OCI-LY1 (cell line): Measurements from ENCODE around the gene CASZ1.

Experiments used
- H2AFZ ChIP-seq: fragments of 200-600 bp; sonication (generic), shearing (Covaris generic); 2 replicates; pipeline ENCODE4 v1.6.0; 2014; ENCODE audit warnings: antibody characterized with exemption, mild to moderate bottlenecking, low read length
- H3F3A ChIP-seq: fragments of 200-600 bp; sonication (generic), shearing (Covaris generic); 2 replicates; pipeline ENCODE4 v1.6.0; 2014; ENCODE audit warnings: mild to moderate bottlenecking, antibody characterized with exemption, low read length, moderate library complexity; ENCODE audit not compliant: insufficient read depth
- H3K27ac ChIP-seq: fragments of 200-600 bp; sonication (generic); 2 replicates; pipeline ENCODE4 v1.5.1; 2014; ENCODE audit warnings: low read length, mixed run types, mild to moderate bottlenecking, low read depth; ENCODE audit not compliant: poor library complexity, severe bottlenecking
- H3K27me3 ChIP-seq: fragments of 200-600 bp; sonication (generic); 2 replicates; pipeline ENCODE4 v1.6.0; 2014; ENCODE audit warnings: antibody characterized with exemption, mild to moderate bottlenecking, low read length, moderate library complexity; ENCODE audit not compliant: insufficient read depth
- H3K36me3 ChIP-seq: fragments of 200-600 bp; sonication (generic); 2 replicates; pipeline ENCODE4 v1.6.1; 2014; ENCODE audit warnings: mild to moderate bottlenecking, antibody characterized with exemption, low read length, moderate library complexity, mixed read lengths; ENCODE audit not compliant: insufficient read depth
- H3K4me1 ChIP-seq: fragments of 200-600 bp; sonication (generic); 2 replicates; pipeline ENCODE4 v1.5.1; 2014; ENCODE audit warnings: mild to moderate bottlenecking, low read length, moderate library complexity; ENCODE audit not compliant: insufficient read depth, severe bottlenecking
- H3K4me2 ChIP-seq: fragments of 200-600 bp; sonication (generic), shearing (Covaris generic); 2 replicates; pipeline ENCODE4 v1.6.1; 2014; ENCODE audit warnings: low read length
- H3K4me3 ChIP-seq: fragments of 200-600 bp; sonication (generic); 2 replicates; pipeline ENCODE4 v1.5.1; 2014; ENCODE audit warnings: low read length, low read depth, mild to moderate bottlenecking, mixed read lengths; ENCODE audit not compliant: poor library complexity, severe bottlenecking
- H3K79me2 ChIP-seq: fragments of 200-600 bp; shearing (Covaris generic); 2 replicates; pipeline ENCODE4 v1.6.1; 2016; ENCODE audit warnings: mixed run types, low read length, mixed read lengths; ENCODE audit not compliant: insufficient read depth
- H3K9ac ChIP-seq: fragments of 200-600 bp; sonication (generic), shearing (Covaris generic); 2 replicates; pipeline ENCODE4 v1.6.1; 2014; ENCODE audit warnings: mild to moderate bottlenecking, low read length, mixed read lengths
- H3K9me2 ChIP-seq: fragments of 200-600 bp; sonication (generic), shearing (Covaris generic); 2 replicates; pipeline ENCODE4 v1.6.1; 2014; ENCODE audit warnings: low read depth, mild to moderate bottlenecking, low read length, mixed read lengths
- H3K9me3 ChIP-seq: fragments of 200-600 bp; shearing (Covaris generic); 2 replicates; pipeline ENCODE4 v1.6.1; 2014; ENCODE audit warnings: low read length, mixed read lengths
- H4K20me1 ChIP-seq: fragments of 200-600 bp; sonication (generic), shearing (Covaris generic); 2 replicates; pipeline ENCODE4 v1.6.0; 2016; ENCODE audit warnings: mild to moderate bottlenecking, low read length; ENCODE audit not compliant: insufficient read depth
- CTCF ChIP-seq: fragments of 200-600 bp; sonication (generic), shearing (Covaris generic); IDR thresholded peaks from 2 replicates; pipeline ENCODE4 v1.5.1; 2017; ENCODE audit warnings: mild to moderate bottlenecking, antibody characterized with exemption, low read length, moderate library complexity, mixed read lengths
- EZH2 ChIP-seq: fragments of 200-600 bp; sonication (generic), shearing (Covaris generic); IDR thresholded peaks from 2 replicates; pipeline ENCODE4 v1.8.0; 2017; ENCODE audit warnings: borderline replicate concordance, mixed run types, mild to moderate bottlenecking, antibody characterized with exemption, low read length, moderate library complexity, mixed read lengths

Gene CASZ1

GRCh38 chr1:10818262-10819197 is 22.1 kb upstream of the CASZ1 start:
- H3K27ac ChIP-seq, result no peak overlapping the region
- H3K4me3 ChIP-seq, result no peak overlapping the region

GRCh38 chr1:10816743-10817369 is 20.4 kb upstream of the CASZ1 start:
- H3K27me3 ChIP-seq, result 0 out of 2 replicates have a peak, but pooled peaks cover 7% of the 10 kb centered on the region
- no peak overlapping the region for H3K27ac ChIP-seq
- H3F3A ChIP-seq, result no peaks in the 10 kb centered on the region
- H3K79me2 ChIP-seq, result no peaks in the 10 kb centered on the region
- no peaks in the 10 kb centered on the region for H3K36me3 ChIP-seq
- no peaks in the 10 kb centered on the region for H4K20me1 ChIP-seq
- no peaks in the 10 kb centered on the region for H3K9me3 ChIP-seq
- TF ChIP-seq CTCF (no peak), EZH2 (no peak)
- H3K4me3 ChIP-seq, result no peak overlapping the region
- H2AFZ ChIP-seq, result no peak overlapping the region
- no peaks in the 10 kb centered on the region for H3K4me1 ChIP-seq
- no peaks in the 10 kb centered on the region for H3K9me2 ChIP-seq
- H3K4me2 ChIP-seq, result no peak overlapping the region
- no peak overlapping the region for H3K9ac ChIP-seq

More at GRCh38 chr1:10818262-10819197, 22.1 kb upstream of the CASZ1 start:
- no peaks in the 10 kb centered on the region for H3K4me1 ChIP-seq
- H3K9ac ChIP-seq, result no peak overlapping the region
- H3K9me2 ChIP-seq, result no peaks in the 10 kb centered on the region
- H2AFZ ChIP-seq, result no peak overlapping the region
- H3K79me2 ChIP-seq, result no peaks in the 10 kb centered on the region
- H3F3A ChIP-seq, result no peaks in the 10 kb centered on the region
- no peaks in the 10 kb centered on the region for H4K20me1 ChIP-seq
- TF ChIP-seq CTCF (no peak), EZH2 (no peak)
- H3K4me2 ChIP-seq, result no peak overlapping the region
- 0 out of 2 replicates have a peak, but pooled peaks cover 7% of the 10 kb centered on the region for H3K27me3 ChIP-seq
- no peaks in the 10 kb centered on the region for H3K9me3 ChIP-seq
- H3K36me3 ChIP-seq, result no peaks in the 10 kb centered on the region

- H4K20me1 ChIP-seq, result no peaks in the 10 kb centered on the region
- H3K79me2 ChIP-seq, result no peaks in the 10 kb centered on the region
- no peak for TF ChIP-seq CTCF
- no peak for TF ChIP-seq EZH2
- no peak overlapping the region for H3K4me3 ChIP-seq
- H3K9me2 ChIP-seq, result no peaks in the 10 kb centered on the region
- 0 out of 2 replicates have a peak, but pooled peaks cover 7% of the 10 kb centered on the region for H3K27me3 ChIP-seq
- H3K4me1 ChIP-seq, result no peaks in the 10 kb centered on the region
- H2AFZ ChIP-seq, result no peak overlapping the region
- H3K27ac ChIP-seq, result no peak overlapping the region
- no peak overlapping the region for H3K4me2 ChIP-seq
- H3K9me3 ChIP-seq, result no peaks in the 10 kb centered on the region
- no peaks in the 10 kb centered on the region for H3F3A ChIP-seq
- H3K9ac ChIP-seq, result no peak overlapping the region
- no peaks in the 10 kb centered on the region for H3K36me3 ChIP-seq
Measured at GRCh38 chr1:10816233-10816632, 19.8 kb upstream of the CASZ1 start.
